Caco-2 (cell line): ENCODE data around the gene MCAT. TPM values are rescaled to one million over a fixed set of nuclear protein-coding genes. Genes with fewer than 3 reads are reported as not detected.
A peak's percentile ranks its signal among the peaks of the same experiment; 100 is the strongest.
"Not testable (repeated sequence)": the region's sequence is repeated elsewhere in the genome, so short reads cannot be mapped to it uniquely, and the experiment has no call there.

Experiments
- BruUV-seq: library from RNA; stranded (reverse); fragments of 400-500 nt; replicated peaks from 2 replicates; lab custom pipeline; 2021; lab: Mats Ljungman, UMichigan
- CTCF ChIA-PET: fragments of 300-600 bp; sonication (Branson Sonifier 250); formaldehyde crosslinking; loops from one replicate; lab custom pipeline; 2022; ENCODE audit warnings: antibody characterized with exemption; lab: Charles Lee
- POLR2A ChIA-PET: fragments of 300-600 bp; sonication (Branson Sonifier 250); formaldehyde crosslinking; loops from one replicate; lab custom pipeline; 2022; ENCODE audit warnings: antibody characterized with exemption; lab: Charles Lee
- DNase-seq, 2 experiments: peaks; one replicate each; pipeline versions ENCODE4 v3.0.0 to v3.0.0-alpha.2; 2020 to 2022
- H3K27me3 ChIP-seq: replicated peaks from 2 replicates; pipeline ENCODE4 v1.6.0; 2011; ENCODE audit warnings: low read length; ENCODE audit not compliant: control insufficient read depth, insufficient read depth
- H3K36me3 ChIP-seq: 2 replicates; pipeline ENCODE4 v1.5.1; 2011; ENCODE audit warnings: low read length; ENCODE audit not compliant: control insufficient read depth, insufficient read depth
- H3K4me1 ChIP-seq: fragments of 250-450 bp; sonication (Bioruptor Pico); 2 replicates; pipeline ENCODE4 v1.5.1; 2020; ENCODE audit warnings: mild to moderate bottlenecking
- H3K4me3 ChIP-seq: 2 replicates; pipeline ENCODE4 v1.5.1; 2011; ENCODE audit warnings: low read depth, mild to moderate bottlenecking, control low read depth, low read length
- H3K9me3 ChIP-seq: fragments of 250-450 bp; sonication (Bioruptor Pico); 2 replicates; pipeline ENCODE4 v1.5.1; 2020; ENCODE audit warnings: mild to moderate bottlenecking, moderate library complexity
- H3K27ac Mint-ChIP-seq: one replicate; pipeline ENCODE4 v1.8.0; 2022; ENCODE audit warnings: mixed read lengths; ENCODE audit not compliant: unreplicated experiment
- H3K27me3 Mint-ChIP-seq: one replicate; pipeline ENCODE4 v1.8.0; 2022; ENCODE audit warnings: mixed read lengths; ENCODE audit not compliant: insufficient read depth, unreplicated experiment
- H3K36me3 Mint-ChIP-seq: one replicate; pipeline ENCODE4 v1.8.0; 2022; ENCODE audit warnings: mild to moderate bottlenecking, mixed read lengths; ENCODE audit not compliant: insufficient read depth, unreplicated experiment
- H3K4me1 Mint-ChIP-seq: one replicate; pipeline ENCODE4 v1.8.0; 2022; ENCODE audit warnings: low read depth, mixed read lengths; ENCODE audit not compliant: unreplicated experiment
- H3K4me3 Mint-ChIP-seq: one replicate; pipeline ENCODE4 v1.8.0; 2022; ENCODE audit warnings: mild to moderate bottlenecking, moderate library complexity, mixed read lengths; ENCODE audit not compliant: unreplicated experiment
- H3K9me3 Mint-ChIP-seq: one replicate; pipeline ENCODE4 v1.8.0; 2022; ENCODE audit warnings: mixed read lengths; ENCODE audit not compliant: unreplicated experiment
- CTCF ChIP-seq, 2 experiments: fragments of 200-600 bp in 1 of 2; IDR thresholded peaks; 1 replicate in 1 of 2; 2 replicates in 1 of 2; pipeline versions ENCODE4 v1.5.1 to v1.8.0; 2011 to 2022; ENCODE audit warnings: antibody characterized with exemption in 1 of 2, control low read depth in 1 of 2, inconsistent platforms in 1 of 2, low read depth in 1 of 2, low read length in 1 of 2, mild to moderate bottlenecking in 1 of 2, moderate library complexity in 1 of 2; ENCODE audit not compliant: insufficient read depth in 1 of 2, severe bottlenecking in 1 of 2, unreplicated experiment in 1 of 2
- intact Hi-C: fragments of 100-400 bp; cut with micrococcal nuclease; formaldehyde crosslinking; loops from one replicate; pipeline ENCODE4 v1.10.0; 2022; ENCODE audit not compliant: unreplicated experiment
- total RNA-seq: library from RNA; stranded (reverse); gene quantifications from 2 replicates; pipeline ENCODE4 v1.2.3, GENCODE V29; 2022

Gene MCAT
- total RNA-seq, 1 experiment from 2014 or later, result 23.5 TPM

- Histone ChIP-seq H3K4me1 (peaks cover 12% of the 10 kb centered on the region; the same call in 1 of the 2 replicates), H3K27me3 (no peaks in the 10 kb centered on the region), H3K4me3 (no peak overlapping the region), H3K36me3 (no peaks in the 10 kb centered on the region), H3K9me3 (no peaks in the 10 kb centered on the region)
- POLR2A ChIA-PET, result no interaction called here
- CTCF ChIA-PET, result no interaction called here
- Mint-ChIP-seq H3K27ac (no peak overlapping the region), H3K4me3 (no peak overlapping the region), H3K36me3 (peaks cover 8% of the 10 kb centered on the region), H3K27me3 (no peaks in the 10 kb centered on the region), H3K4me1 (peaks cover 2% of the 10 kb centered on the region), H3K9me3 (no peaks in the 10 kb centered on the region)
- no TSS peak for BruUV-seq
- no peak for DNase-seq
- intact Hi-C loops, result no loop called here
- no peak for TF ChIP-seq CTCF (IDR thresholded peaks at IDR 0.05; ENCODE audit: insufficient read depth in 1 of 2, low read depth in 1 of 2, low read length in 1 of 2, severe bottlenecking in 1 of 2, unreplicated experiment in 1 of 2)
Observed at GRCh38 chr22:43147821-43148220, 4.6 kb upstream of the MCAT start.

GRCh38 chr22:43146332-43146731 is 3.1 kb upstream of the MCAT start:
- H3K27ac Mint-ChIP-seq, DNase-seq, H3K27me3 Mint-ChIP-seq, H3K9me3 ChIP-seq, H3K4me1 Mint-ChIP-seq, H3K36me3 Mint-ChIP-seq, H3K36me3 ChIP-seq, intact Hi-C loops, H3K4me3 ChIP-seq, H3K4me3 Mint-ChIP-seq, H3K27me3 ChIP-seq, H3K9me3 Mint-ChIP-seq, BruUV-seq, H3K4me1 ChIP-seq: not testable (repeated sequence)
- CTCF ChIA-PET, result interaction anchor here (0.7 kb wide), 1 partner anchor 41 kb away, joined by 4 read pairs; no protein-coding TSS in a partner anchor
- POLR2A ChIA-PET, result interaction anchor here (0.6 kb wide), 2 partner anchors 54 to 497 kb away, joined by 3 to 11 read pairs; partner anchors contain the start of gene CYB5R3

- H3K9me3 ChIP-seq, H3K36me3 ChIP-seq, POLR2A ChIA-PET, H3K9me3 Mint-ChIP-seq, DNase-seq, H3K4me3 ChIP-seq, H3K4me3 Mint-ChIP-seq, H3K4me1 ChIP-seq, H3K4me1 Mint-ChIP-seq, H3K27ac Mint-ChIP-seq, intact Hi-C loops, BruUV-seq, CTCF ChIA-PET, H3K27me3 Mint-ChIP-seq, H3K27me3 ChIP-seq: not testable (repeated sequence)
- peaks cover 16% of the 10 kb centered on the region for H3K36me3 Mint-ChIP-seq
Observed at GRCh38 chr22:43145371-43145770, 2.2 kb upstream of the MCAT start.

- intact Hi-C loops, result no loop called here
- H3K9me3 Mint-ChIP-seq, result no peaks in the 10 kb centered on the region
- H3K27me3 Mint-ChIP-seq, result no peaks in the 10 kb centered on the region
- CTCF ChIA-PET, result no interaction called here
- H3K4me3 Mint-ChIP-seq, result peak overlapping the region; percentile 14
- H3K27ac Mint-ChIP-seq, result no peak overlapping the region
- H3K4me1 Mint-ChIP-seq, result no peaks in the 10 kb centered on the region
- peaks cover 20% of the 10 kb centered on the region for H3K36me3 Mint-ChIP-seq
- TF ChIP-seq CTCF (IDR thresholded peaks at IDR 0.05; ENCODE audit: insufficient read depth in 1 of 2, low read depth in 1 of 2, low read length in 1 of 2, severe bottlenecking in 1 of 2, unreplicated experiment in 1 of 2), result no peak
- Histone ChIP-seq H3K27me3 (no peaks in the 10 kb centered on the region), H3K4me3 (no peak overlapping the region), H3K36me3 (peaks cover 5% of the 10 kb centered on the region), H3K4me1 (peaks cover 7% of the 10 kb centered on the region; the same call in 1 of the 2 replicates), H3K9me3 (no peaks in the 10 kb centered on the region)
- BruUV-seq, result no TSS peak
- DNase-seq, result peak in 1 of 2 experiments; percentile 38
- POLR2A ChIA-PET, result no interaction called here
Observed at GRCh38 chr22:43144949-43145348, 1.8 kb upstream of the MCAT start.
